IPS-20b (cell line): ENCODE measurements around the gene CLCA1.

ENCODE experiments used
- H3K27ac ChIP-seq: one replicate; pipeline ENCODE4 v1.5.1; 2013; ENCODE audit warnings: low read length
- H3K27me3 ChIP-seq: 2 replicates; pipeline ENCODE4 v1.6.1; 2013; ENCODE audit warnings: mild to moderate bottlenecking, low read length, inconsistent platforms; ENCODE audit not compliant: insufficient read depth
- H3K36me3 ChIP-seq: 2 replicates; pipeline ENCODE4 v1.6.1; 2013; ENCODE audit warnings: low read depth, mild to moderate bottlenecking, inconsistent platforms, low read length, moderate library complexity; ENCODE audit not compliant: insufficient read depth
- H3K4me1 ChIP-seq: 2 replicates; pipeline ENCODE4 v1.6.1; 2013; ENCODE audit warnings: mild to moderate bottlenecking, control low read depth, inconsistent platforms, low read length, moderate library complexity; ENCODE audit not compliant: insufficient read depth
- H3K4me3 ChIP-seq: 2 replicates; pipeline ENCODE4 v1.5.1; 2013; ENCODE audit warnings: mild to moderate bottlenecking, low read length, inconsistent platforms
- H3K9ac ChIP-seq: 2 replicates; pipeline ENCODE4 v1.6.1; 2013; ENCODE audit warnings: low read depth, mild to moderate bottlenecking, inconsistent platforms, low read length, moderate library complexity
- H3K9me3 ChIP-seq: 2 replicates; pipeline ENCODE4 v1.6.1; 2013; ENCODE audit warnings: mild to moderate bottlenecking, low read depth, low read length, inconsistent platforms; ENCODE audit not compliant: insufficient read depth

CLCA1 gene

GRCh38 chr1:86468501-86468977, at the start of gene CLCA1:
Gene CLCA1 (plus strand): TSS chr1:86468927. CDS start chr1:86468972, 45 bp downstream.
- no peak within 1 kb of the TSS for H3K27ac ChIP-seq
- no peaks in the 10 kb centered on the region for H3K36me3 ChIP-seq
- H3K27me3 ChIP-seq, result no peaks in the 10 kb centered on the region
- no peak within 1 kb of the TSS for H3K4me3 ChIP-seq
- no peaks in the 10 kb centered on the region for H3K4me1 ChIP-seq
- H3K9ac ChIP-seq, result no peak within 1 kb of the TSS
- no peaks in the 10 kb centered on the region for H3K9me3 ChIP-seq

GRCh38 chr1:86419277-86419903, 49.3 kb upstream of the CLCA1 start:
- no peak overlapping the region for H3K27ac ChIP-seq

GRCh38 chr1:86421601-86422280, 47.0 kb upstream of the CLCA1 start:
- no peaks in the 10 kb centered on the region for H3K27me3 ChIP-seq

More at GRCh38 chr1:86419277-86419903, 49.3 kb upstream of the CLCA1 start:
- H3K36me3 ChIP-seq, result no peaks in the 10 kb centered on the region
- no peaks in the 10 kb centered on the region for H3K4me1 ChIP-seq
- H3K4me3 ChIP-seq, result no peak overlapping the region
- H3K9me3 ChIP-seq, result no peaks in the 10 kb centered on the region
- H3K9ac ChIP-seq, result no peak overlapping the region
- no peaks in the 10 kb centered on the region for H3K27me3 ChIP-seq

GRCh38 chr1:86423473-86423872, 45.3 kb upstream of the CLCA1 start:
- no peak overlapping the region for H3K9ac ChIP-seq
- H3K27me3 ChIP-seq, result no peaks in the 10 kb centered on the region
- no peaks in the 10 kb centered on the region for H3K4me1 ChIP-seq
- no peaks in the 10 kb centered on the region for H3K9me3 ChIP-seq
- H3K36me3 ChIP-seq, result no peaks in the 10 kb centered on the region
- H3K27ac ChIP-seq, result no peak overlapping the region
- no peak overlapping the region for H3K4me3 ChIP-seq

More at GRCh38 chr1:86421601-86422280, 47.0 kb upstream of the CLCA1 start:
- H3K36me3 ChIP-seq, result no peaks in the 10 kb centered on the region
- no peak overlapping the region for H3K27ac ChIP-seq
- no peak overlapping the region for H3K9ac ChIP-seq
- H3K4me1 ChIP-seq, result no peaks in the 10 kb centered on the region
- no peak overlapping the region for H3K4me3 ChIP-seq
- no peaks in the 10 kb centered on the region for H3K9me3 ChIP-seq

GRCh38 chr1:86423873-86424272, 44.9 kb upstream of the CLCA1 start, which contains the start of gene CLCA2:
Gene CLCA2 (plus strand): TSS chr1:86424171. CDS start chr1:86424248, 77 bp downstream.
- no peaks in the 10 kb centered on the region for H3K27me3 ChIP-seq
- no peak within 1 kb of the TSS for H3K27ac ChIP-seq
- H3K9me3 ChIP-seq, result no peaks in the 10 kb centered on the region
- no peak within 1 kb of the TSS for H3K9ac ChIP-seq
- no peaks in the 10 kb centered on the region for H3K4me1 ChIP-seq
- no peak within 1 kb of the TSS for H3K4me3 ChIP-seq
- no peaks in the 10 kb centered on the region for H3K36me3 ChIP-seq

GRCh38 chr1:86429122-86429725, 39.5 kb upstream of the CLCA1 start:
- H3K27ac ChIP-seq, result no peak overlapping the region
- H3K36me3 ChIP-seq, result no peaks in the 10 kb centered on the region
- no peak overlapping the region for H3K9ac ChIP-seq
- no peaks in the 10 kb centered on the region; the same call in 1 of the 2 replicates for H3K27me3 ChIP-seq
- no peak overlapping the region for H3K4me3 ChIP-seq
- no peaks in the 10 kb centered on the region for H3K9me3 ChIP-seq
- H3K4me1 ChIP-seq, result no peaks in the 10 kb centered on the region

- H3K36me3 ChIP-seq, result no peaks in the 10 kb centered on the region
- H3K4me1 ChIP-seq, result no peaks in the 10 kb centered on the region
- no peak overlapping the region for H3K4me3 ChIP-seq
- H3K27ac ChIP-seq, result no peak overlapping the region
- no peaks in the 10 kb centered on the region; the same call in 1 of the 2 replicates for H3K27me3 ChIP-seq
- H3K9me3 ChIP-seq, result no peaks in the 10 kb centered on the region
- H3K9ac ChIP-seq, result no peak overlapping the region
These were observed 38.9 kb upstream of the CLCA1 start for GRCh38 chr1:86429835-86430234.

- Histone ChIP-seq H3K27me3 (no peaks in the 10 kb centered on the region; the same call in 1 of the 2 replicates), H3K27ac (no peak overlapping the region), H3K4me3 (no peak overlapping the region), H3K36me3 (no peaks in the 10 kb centered on the region), H3K9ac (no peak overlapping the region), H3K4me1 (no peaks in the 10 kb centered on the region), H3K9me3 (no peaks in the 10 kb centered on the region)
These were observed 38.4 kb upstream of the CLCA1 start for GRCh38 chr1:86430376-86430775.

- H3K4me3 ChIP-seq, result no peak overlapping the region
- H3K36me3 ChIP-seq, result no peaks in the 10 kb centered on the region
- H3K27me3 ChIP-seq, result no peaks in the 10 kb centered on the region; the same call in 1 of the 2 replicates
- no peak overlapping the region for H3K9ac ChIP-seq
- H3K27ac ChIP-seq, result no peak overlapping the region
- no peaks in the 10 kb centered on the region for H3K9me3 ChIP-seq
- no peaks in the 10 kb centered on the region for H3K4me1 ChIP-seq
These were observed 34.7 kb upstream of the CLCA1 start for GRCh38 chr1:86434059-86434458.

GRCh38 chr1:86435327-86435726, 33.4 kb upstream of the CLCA1 start:
- Histone ChIP-seq H3K27ac (no peak overlapping the region), H3K9ac (no peak overlapping the region), H3K27me3 (no peaks in the 10 kb centered on the region; the same call in 1 of the 2 replicates), H3K4me3 (no peak overlapping the region), H3K4me1 (no peaks in the 10 kb centered on the region), H3K9me3 (no peaks in the 10 kb centered on the region), H3K36me3 (no peaks in the 10 kb centered on the region)

- Histone ChIP-seq H3K9ac (no peak overlapping the region), H3K36me3 (no peaks in the 10 kb centered on the region), H3K27ac (no peak overlapping the region), H3K4me3 (no peak overlapping the region), H3K27me3 (no peaks in the 10 kb centered on the region; the same call in 1 of the 2 replicates), H3K9me3 (no peaks in the 10 kb centered on the region), H3K4me1 (no peaks in the 10 kb centered on the region)
These were observed 32.7 kb upstream of the CLCA1 start for GRCh38 chr1:86436041-86436440.
